ENCODE results near the gene RIMBP3B.
"Not testable (repeated sequence)": the region's sequence is repeated elsewhere in the genome, so short reads cannot be mapped to it uniquely, and the experiment has no call there.

Gene RIMBP3B

GRCh38 chr22:21418974-21419638, 35.6 kb downstream of the RIMBP3B start:
- DNase-seq, result not testable (repeated sequence)

GRCh38 chr22:21420180-21420763, 36.7 kb downstream of the RIMBP3B start:
- not testable (repeated sequence) for DNase-seq

GRCh38 chr22:21424084-21424709, 40.6 kb downstream of the RIMBP3B start:
- not testable (repeated sequence) for DNase-seq

GRCh38 chr22:21434378-21435233, 51.1 kb downstream of the RIMBP3B start:
- not testable (repeated sequence) for DNase-seq

GRCh38 chr22:21435998-21436810, 52.7 kb downstream of the RIMBP3B start:
- not testable (repeated sequence) for DNase-seq

- DNase-seq, result not testable (repeated sequence)
Observed at GRCh38 chr22:21438013-21438412, 54.5 kb downstream of the RIMBP3B start.
